Fibroblast of lung (primary cell): Measurements from ENCODE around the gene ADD2. TPM values are rescaled to one million over a fixed set of nuclear protein-coding genes. Genes with fewer than 3 reads are reported as not detected.
A peak's percentile ranks its signal among the peaks of the same experiment; 100 is the strongest.

Source experiments
- DNase-seq, 2 donors: peaks; one replicate each; pipeline versions ENCODE4 v3.0.0 to v3.0.0-alpha.2; 2010; ENCODE audit warnings: low read depth in 2 of 2
- H2AFZ ChIP-seq: 2 replicates; pipeline ENCODE4 v1.5.1; 2012; ENCODE audit warnings: low read length, control low read depth, inconsistent platforms
- H3K27ac ChIP-seq: 2 replicates; pipeline ENCODE4 v1.5.1; 2011; ENCODE audit warnings: low read length, control low read depth; ENCODE audit not compliant: insufficient read depth
- H3K27me3 ChIP-seq: 2 replicates; pipeline ENCODE4 v1.5.1; 2011; ENCODE audit warnings: mild to moderate bottlenecking, low read length; ENCODE audit not compliant: control insufficient read depth, insufficient read depth
- H3K36me3 ChIP-seq: 2 replicates; pipeline ENCODE4 v1.5.1; 2011; ENCODE audit warnings: low read length; ENCODE audit not compliant: control insufficient read depth, insufficient read depth
- H3K4me1 ChIP-seq: 2 replicates; pipeline ENCODE4 v1.5.1; 2011; ENCODE audit warnings: low read length; ENCODE audit not compliant: control insufficient read depth, insufficient read depth; ENCODE audit errors: extremely low read depth
- H3K4me2 ChIP-seq: 2 replicates; pipeline ENCODE4 v1.5.1; 2011; ENCODE audit warnings: low read length, control low read depth; ENCODE audit not compliant: insufficient read depth; ENCODE audit errors: extremely low read depth
- H3K4me3 ChIP-seq, 4 experiments: fragments of 200-600 bp in 1 of 4; sonication (generic) in 1 of 4; replicated peaks in 1 of 4; 2 replicates each; pipeline ENCODE4 v1.5.1; 2011 to 2016; ENCODE audit warnings: low read length in 4 of 4, low read depth in 3 of 4, mild to moderate bottlenecking in 3 of 4, control low read depth in 2 of 4, inconsistent platforms in 1 of 4, mixed read lengths in 1 of 4; ENCODE audit not compliant: insufficient read depth in 1 of 4; ENCODE audit errors: control extremely low read depth in 1 of 4
- H3K79me2 ChIP-seq: 2 replicates; pipeline ENCODE4 v1.5.1; 2012; ENCODE audit warnings: mild to moderate bottlenecking, low read length, inconsistent platforms; ENCODE audit not compliant: control insufficient read depth, insufficient read depth
- H3K9ac ChIP-seq: 2 replicates; pipeline ENCODE4 v1.5.1; 2011; ENCODE audit warnings: mild to moderate bottlenecking, low read length, control low read depth; ENCODE audit not compliant: insufficient read depth
- H3K9me3 ChIP-seq: 2 replicates; pipeline ENCODE4 v1.5.1; 2012; ENCODE audit warnings: low read depth, low read length; ENCODE audit not compliant: control insufficient read depth, insufficient read depth
- H4K20me1 ChIP-seq: 2 replicates; pipeline ENCODE4 v1.5.1; 2011; ENCODE audit warnings: low read length; ENCODE audit not compliant: control insufficient read depth, insufficient read depth; ENCODE audit errors: extremely low read depth
- EZH2 ChIP-seq: IDR thresholded peaks from 2 replicates; pipeline ENCODE4 v1.5.1; 2012; ENCODE audit warnings: low read length, control low read depth, mild to moderate bottlenecking; ENCODE audit errors: missing control alignments
- polyA plus RNA-seq, 2 donors: library from polyadenylated mRNA; depleted of rRNA in 1 of 2; stranded (reverse) in 1 of 2; unstranded in 1 of 2; fragments of >200 nt; gene quantifications; 2 replicates each; pipeline ENCODE4 v1.2.1, GENCODE V29; 2011 to 2012; ENCODE audit warnings: missing spikeins in 1 of 2
- total RNA-seq: library from RNA; depleted of rRNA; stranded (reverse); fragments of >200 nt; gene quantifications from 2 replicates; pipeline ENCODE4 v1.2.1, GENCODE V29; 2014
- TF ChIP-seq, protein P1 (sequence below), 2 donors: IDR thresholded peaks in 1 of 2; conservative IDR thresholded peaks in 1 of 2; 1 replicate in 1 of 2; 2 replicates in 1 of 2; pipeline ENCODE4 v1.5.1; 2011 to 2012; ENCODE audit warnings: low read length in 2 of 2, control low read depth in 1 of 2, inconsistent platforms in 1 of 2, low read depth in 1 of 2, mild to moderate bottlenecking in 1 of 2

Gene ADD2
- total and polyA plus RNA-seq, 2 donors (not counting 1 experiment from before 2014, with no cell fraction given): 0.22 to 2.5 TPM

GRCh38 chr2:70687461-70687795 is 80.6 kb downstream of the ADD2 start:
- Histone ChIP-seq H3K27ac (peak overlapping the region; percentile 18), H3K4me3 (no peak overlapping the region), H3K4me2 (no peak overlapping the region), H3K79me2 (no peaks in the 10 kb centered on the region), H3K4me1 (peaks cover 4% of the 10 kb centered on the region), H3K9ac (no peak overlapping the region), H4K20me1 (no peaks in the 10 kb centered on the region), H3K27me3 (no peaks in the 10 kb centered on the region), H2AFZ (no peak overlapping the region), H3K36me3 (no peaks in the 10 kb centered on the region), H3K9me3 (no peaks in the 10 kb centered on the region)
- TF ChIP-seq, protein P1, sequence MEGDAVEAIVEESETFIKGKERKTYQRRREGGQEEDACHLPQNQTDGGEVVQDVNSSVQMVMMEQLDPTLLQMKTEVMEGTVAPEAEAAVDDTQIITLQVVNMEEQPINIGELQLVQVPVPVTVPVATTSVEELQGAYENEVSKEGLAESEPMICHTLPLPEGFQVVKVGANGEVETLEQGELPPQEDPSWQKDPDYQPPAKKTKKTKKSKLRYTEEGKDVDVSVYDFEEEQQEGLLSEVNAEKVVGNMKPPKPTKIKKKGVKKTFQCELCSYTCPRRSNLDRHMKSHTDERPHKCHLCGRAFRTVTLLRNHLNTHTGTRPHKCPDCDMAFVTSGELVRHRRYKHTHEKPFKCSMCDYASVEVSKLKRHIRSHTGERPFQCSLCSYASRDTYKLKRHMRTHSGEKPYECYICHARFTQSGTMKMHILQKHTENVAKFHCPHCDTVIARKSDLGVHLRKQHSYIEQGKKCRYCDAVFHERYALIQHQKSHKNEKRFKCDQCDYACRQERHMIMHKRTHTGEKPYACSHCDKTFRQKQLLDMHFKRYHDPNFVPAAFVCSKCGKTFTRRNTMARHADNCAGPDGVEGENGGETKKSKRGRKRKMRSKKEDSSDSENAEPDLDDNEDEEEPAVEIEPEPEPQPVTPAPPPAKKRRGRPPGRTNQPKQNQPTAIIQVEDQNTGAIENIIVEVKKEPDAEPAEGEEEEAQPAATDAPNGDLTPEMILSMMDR (conservative IDR thresholded peaks at IDR 0.05 in 1 of 2, IDR thresholded peaks at IDR 0.05 in 1 of 2; ENCODE audit: low read depth in 1 of 2, low read length in 2 of 2): no peak
- no peak for TF ChIP-seq EZH2
- no peak for DNase-seq

DNA sequence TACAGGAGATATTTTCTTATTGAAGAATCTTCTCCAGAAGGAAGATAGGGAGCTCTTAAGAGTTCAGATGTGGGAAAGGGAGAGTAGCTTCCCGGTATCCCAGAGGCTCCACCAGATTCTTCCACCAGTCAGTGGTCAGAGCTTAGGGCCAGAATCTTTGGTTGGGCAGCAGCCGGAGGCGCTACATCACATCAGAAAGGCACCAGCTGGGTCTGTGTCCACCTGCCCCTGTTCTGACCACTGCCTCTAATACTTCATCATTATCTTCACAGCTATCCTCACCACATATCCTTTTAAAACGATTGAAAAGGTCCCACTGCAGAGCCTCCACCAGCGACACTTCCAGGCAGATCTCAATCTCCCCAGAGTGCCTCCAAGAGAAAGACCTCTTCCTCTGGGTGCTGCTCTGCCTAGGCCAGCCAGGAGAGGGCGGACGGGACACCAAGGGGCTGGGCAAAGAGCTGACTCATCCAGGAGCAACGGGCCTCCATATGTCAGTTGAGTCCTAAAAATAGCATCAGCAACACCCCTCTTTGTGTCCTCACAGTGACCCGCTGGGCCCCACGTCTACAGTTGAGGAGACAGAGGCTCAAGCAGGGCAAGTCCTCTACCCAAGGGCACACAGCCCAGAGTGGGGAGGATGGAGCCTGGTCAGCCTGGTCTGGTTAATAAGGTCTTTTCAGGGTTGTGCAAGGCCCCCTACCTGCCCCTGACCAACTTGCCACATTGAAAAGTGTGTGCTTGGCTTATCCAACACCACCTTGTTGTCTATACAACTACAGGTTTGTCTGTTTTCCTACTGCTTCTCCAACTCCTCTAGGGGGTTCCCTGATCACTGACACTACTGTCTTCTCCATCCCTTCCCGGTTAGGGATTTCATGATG is 81.2 kb downstream of the ADD2 start:
- Histone ChIP-seq H3K4me2 (peak overlapping the region; percentile 19), H3K36me3 (no peaks in the 10 kb centered on the region), H3K27me3 (no peaks in the 10 kb centered on the region), H3K4me3 (no peak overlapping the region), H3K9me3 (no peaks in the 10 kb centered on the region), H3K4me1 (peaks cover 4% of the 10 kb centered on the region), H3K79me2 (no peaks in the 10 kb centered on the region), H3K9ac (no peak overlapping the region), H4K20me1 (no peaks in the 10 kb centered on the region), H3K27ac (peak overlapping the region; percentile 18), H2AFZ (peak overlapping the region; percentile 30)
- peak; percentile 34 to 83 for DNase-seq
- TF ChIP-seq, protein P1 (conservative IDR thresholded peaks at IDR 0.05 in 1 of 2, IDR thresholded peaks at IDR 0.05 in 1 of 2; ENCODE audit: low read depth in 1 of 2, low read length in 2 of 2): peak in 1 of 2 donors; percentile 41
- TF ChIP-seq EZH2: no peak

- Histone ChIP-seq H3K27me3 (no peaks in the 10 kb centered on the region), H3K27ac (no peak overlapping the region), H3K4me2 (no peak overlapping the region), H3K79me2 (no peaks in the 10 kb centered on the region), H4K20me1 (no peaks in the 10 kb centered on the region), H3K4me3 (no peak overlapping the region), H3K36me3 (no peaks in the 10 kb centered on the region), H3K4me1 (peaks cover 4% of the 10 kb centered on the region), H3K9me3 (no peaks in the 10 kb centered on the region), H3K9ac (no peak overlapping the region), H2AFZ (no peak overlapping the region)
- DNase-seq: no peak
- no peak for TF ChIP-seq EZH2
- TF ChIP-seq, protein P1 (conservative IDR thresholded peaks at IDR 0.05 in 1 of 2, IDR thresholded peaks at IDR 0.05 in 1 of 2; ENCODE audit: low read depth in 1 of 2, low read length in 2 of 2): no peak
Observed at GRCh38 chr2:70685771-70686171, 82.2 kb downstream of the ADD2 start.
